Neural cell (in vitro differentiated cells): ENCODE results near the gene SNRNP25.

ENCODE experiments used
- CTCF ChIP-seq: fragments of 450-650 bp; IDR thresholded peaks from 2 replicates; pipeline ENCODE4 v1.5.1; 2014; ENCODE audit warnings: antibody characterized with exemption, mild to moderate bottlenecking, moderate library complexity; ENCODE audit not compliant: poor library complexity, severe bottlenecking
- TAF1 ChIP-seq: IDR thresholded peaks from 2 replicates; pipeline ENCODE4 v1.6.1; 2012; ENCODE audit warnings: low read depth

- TF ChIP-seq CTCF = no peak
- no peak for TF ChIP-seq TAF1
Measured at GRCh38 chr16:71540-72401, 18.1 kb downstream of the SNRNP25 start.
